HCT116 (cell line): ENCODE measurements around the gene SLC35B2.

Source experiments
- ATF3 ChIP-seq: IDR thresholded peaks from 2 replicates; pipeline ENCODE4 v1.6.1; 2012
- CEBPB ChIP-seq: IDR thresholded peaks from 2 replicates; pipeline ENCODE4 v1.6.1; 2012; ENCODE audit warnings: low read depth
- EGR1 ChIP-seq: IDR thresholded peaks from 2 replicates; pipeline ENCODE4 v1.6.1; 2012; ENCODE audit warnings: low read depth
- EZH2 ChIP-seq: fragments of 200-600 bp; sonication (generic); IDR thresholded peaks from 2 replicates; pipeline ENCODE4 v1.6.1; 2017; ENCODE audit warnings: antibody characterized with exemption, mixed run types
- EZH2phosphoT487 ChIP-seq: fragments of 200-600 bp; IDR thresholded peaks from 2 replicates; pipeline ENCODE4 v1.6.1; 2018; ENCODE audit warnings: antibody characterized with exemption, borderline replicate concordance
- MAX ChIP-seq: IDR thresholded peaks from 2 replicates; pipeline ENCODE4 v1.6.1; 2012
- POLR2A ChIP-seq: IDR thresholded peaks from 2 replicates; pipeline ENCODE4 v1.7.0; 2011; ENCODE audit warnings: borderline replicate concordance; ENCODE audit not compliant: insufficient read depth, insufficient read length; ENCODE audit errors: extremely low read depth
- POLR2AphosphoS5 ChIP-seq: IDR thresholded peaks from 2 replicates; pipeline ENCODE4 v1.6.1; 2011; ENCODE audit warnings: mild to moderate bottlenecking, low read depth, low read length, moderate library complexity
- RAD21 ChIP-seq: IDR thresholded peaks from 2 replicates; pipeline ENCODE4 v1.6.1; 2012; ENCODE audit warnings: low read depth, mild to moderate bottlenecking
- REST ChIP-seq: IDR thresholded peaks from 2 replicates; pipeline ENCODE4 v1.6.1; 2012; ENCODE audit warnings: low read depth
- SIN3A ChIP-seq: IDR thresholded peaks from 2 replicates; pipeline ENCODE4 v1.6.1; 2012; ENCODE audit warnings: low read depth
- SP1 ChIP-seq: IDR thresholded peaks from 2 replicates; pipeline ENCODE4 v1.6.1; 2012; ENCODE audit warnings: low read depth
- YY1 ChIP-seq: IDR thresholded peaks from 2 replicates; pipeline ENCODE4 v1.6.1; 2011; ENCODE audit warnings: low read length, low read depth, moderate library complexity, mild to moderate bottlenecking; ENCODE audit not compliant: insufficient replicate concordance; ENCODE audit errors: extremely low read depth
- TF ChIP-seq, protein P1 (sequence below), 3 experiments: fragments of 200-600 bp in 1 of 3; sonication (generic) in 1 of 3; IDR thresholded peaks in 2 of 3; conservative IDR thresholded peaks in 1 of 3; 2 replicates each; pipeline ENCODE4 v1.5.1; 2012 to 2017; ENCODE audit warnings: low read depth in 2 of 3, low read length in 2 of 3, antibody characterized with exemption in 1 of 3, borderline replicate concordance in 1 of 3, control low read depth in 1 of 3, mild to moderate bottlenecking in 1 of 3, mixed read lengths in 1 of 3, mixed run types in 1 of 3, moderate library complexity in 1 of 3; ENCODE audit not compliant: insufficient read depth in 1 of 3

GRCh38 chr6:44268095-44268628 lies 10.8 kb upstream of the SLC35B2 start:
- TF ChIP-seq, protein P1, sequence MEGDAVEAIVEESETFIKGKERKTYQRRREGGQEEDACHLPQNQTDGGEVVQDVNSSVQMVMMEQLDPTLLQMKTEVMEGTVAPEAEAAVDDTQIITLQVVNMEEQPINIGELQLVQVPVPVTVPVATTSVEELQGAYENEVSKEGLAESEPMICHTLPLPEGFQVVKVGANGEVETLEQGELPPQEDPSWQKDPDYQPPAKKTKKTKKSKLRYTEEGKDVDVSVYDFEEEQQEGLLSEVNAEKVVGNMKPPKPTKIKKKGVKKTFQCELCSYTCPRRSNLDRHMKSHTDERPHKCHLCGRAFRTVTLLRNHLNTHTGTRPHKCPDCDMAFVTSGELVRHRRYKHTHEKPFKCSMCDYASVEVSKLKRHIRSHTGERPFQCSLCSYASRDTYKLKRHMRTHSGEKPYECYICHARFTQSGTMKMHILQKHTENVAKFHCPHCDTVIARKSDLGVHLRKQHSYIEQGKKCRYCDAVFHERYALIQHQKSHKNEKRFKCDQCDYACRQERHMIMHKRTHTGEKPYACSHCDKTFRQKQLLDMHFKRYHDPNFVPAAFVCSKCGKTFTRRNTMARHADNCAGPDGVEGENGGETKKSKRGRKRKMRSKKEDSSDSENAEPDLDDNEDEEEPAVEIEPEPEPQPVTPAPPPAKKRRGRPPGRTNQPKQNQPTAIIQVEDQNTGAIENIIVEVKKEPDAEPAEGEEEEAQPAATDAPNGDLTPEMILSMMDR (IDR thresholded peaks at IDR 0.05 in 2 of 3, conservative IDR thresholded peaks at IDR 0.05 in 1 of 3; ENCODE audit: borderline replicate concordance in 1 of 3, insufficient read depth in 1 of 3, low read depth in 2 of 3, low read length in 2 of 3), result peak; percentile 89 to 99 (median 96)
- TF ChIP-seq EZH2, result no peak
- no peak for TF ChIP-seq YY1
- no peak for TF ChIP-seq POLR2AphosphoS5
- TF ChIP-seq ATF3, result no peak
- peak; percentile 93 for TF ChIP-seq RAD21
- TF ChIP-seq CEBPB, result no peak
- no peak for TF ChIP-seq EZH2phosphoT487
- no peak for TF ChIP-seq POLR2A
- TF ChIP-seq REST, result no peak
- no peak for TF ChIP-seq SIN3A
- TF ChIP-seq SP1, result no peak
- TF ChIP-seq EGR1, result no peak
- TF ChIP-seq MAX, result no peak
